Mesenteric fat pad (tissue), 1 donor: ENCODE data around the gene RALGPS1. TPM values are rescaled to one million over a fixed set of nuclear protein-coding genes. Genes with fewer than 3 reads are reported as not detected.

ENCODE experiments used
- DNase-seq: peaks from one replicate; pipeline ENCODE4 v3.0.0-alpha.2; 2020; ENCODE audit warnings: low spot score
- total RNA-seq: library from RNA; stranded (reverse); fragmentation: NEBNext Ultra II Directional; extraction: Animal tissue kit (Norgen Biotek cat#: 25700); gene quantifications from one replicate; pipeline ENCODE4 v1.2.1, GENCODE V29; 2021
- donor health status: DM: yes; HTN: yes; CAD: no.

RALGPS1 gene
- total RNA-seq, 1 donor from 2014 or later: 4.8 TPM

DNA sequence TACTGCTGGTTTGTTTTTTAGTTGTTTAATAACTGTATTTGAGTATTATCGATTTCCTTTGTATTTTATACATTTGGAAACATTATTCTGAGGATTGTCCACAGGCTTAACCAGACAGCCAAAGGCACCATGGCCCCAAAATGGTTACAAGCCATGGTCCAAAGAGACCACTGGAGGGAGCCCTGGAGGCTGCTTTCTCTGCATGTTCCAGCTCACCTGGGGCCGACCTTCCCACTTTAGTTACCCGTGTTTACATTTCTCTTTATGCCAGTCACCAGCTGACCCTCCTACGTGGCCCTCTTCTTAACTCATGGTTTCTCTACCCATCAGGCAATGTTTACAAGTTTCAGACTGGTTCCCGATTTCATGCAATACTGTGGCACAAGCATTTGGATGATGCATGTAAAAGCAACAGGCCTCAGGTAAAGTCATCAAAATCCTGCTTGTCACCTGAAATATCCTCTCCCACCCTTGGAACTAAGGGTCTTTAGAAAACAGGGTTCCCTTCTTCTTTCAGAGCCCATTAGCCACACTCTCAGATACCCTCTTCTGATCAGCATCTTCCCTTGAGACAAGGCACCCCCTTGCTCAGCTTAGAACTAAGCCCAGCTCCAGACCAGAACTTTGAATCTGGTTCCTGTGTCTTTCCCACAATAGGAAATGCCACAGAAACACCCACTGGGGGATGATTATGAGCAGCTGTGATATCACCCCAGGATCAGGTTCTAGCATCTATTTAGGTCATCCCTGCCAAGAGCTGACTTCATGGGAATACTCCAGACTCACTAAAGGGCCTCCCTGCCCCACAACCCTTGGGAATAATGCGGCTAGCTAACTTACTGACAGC is 300.1 kb downstream of the RALGPS1 start:
- DNase-seq: no peak

DNA sequence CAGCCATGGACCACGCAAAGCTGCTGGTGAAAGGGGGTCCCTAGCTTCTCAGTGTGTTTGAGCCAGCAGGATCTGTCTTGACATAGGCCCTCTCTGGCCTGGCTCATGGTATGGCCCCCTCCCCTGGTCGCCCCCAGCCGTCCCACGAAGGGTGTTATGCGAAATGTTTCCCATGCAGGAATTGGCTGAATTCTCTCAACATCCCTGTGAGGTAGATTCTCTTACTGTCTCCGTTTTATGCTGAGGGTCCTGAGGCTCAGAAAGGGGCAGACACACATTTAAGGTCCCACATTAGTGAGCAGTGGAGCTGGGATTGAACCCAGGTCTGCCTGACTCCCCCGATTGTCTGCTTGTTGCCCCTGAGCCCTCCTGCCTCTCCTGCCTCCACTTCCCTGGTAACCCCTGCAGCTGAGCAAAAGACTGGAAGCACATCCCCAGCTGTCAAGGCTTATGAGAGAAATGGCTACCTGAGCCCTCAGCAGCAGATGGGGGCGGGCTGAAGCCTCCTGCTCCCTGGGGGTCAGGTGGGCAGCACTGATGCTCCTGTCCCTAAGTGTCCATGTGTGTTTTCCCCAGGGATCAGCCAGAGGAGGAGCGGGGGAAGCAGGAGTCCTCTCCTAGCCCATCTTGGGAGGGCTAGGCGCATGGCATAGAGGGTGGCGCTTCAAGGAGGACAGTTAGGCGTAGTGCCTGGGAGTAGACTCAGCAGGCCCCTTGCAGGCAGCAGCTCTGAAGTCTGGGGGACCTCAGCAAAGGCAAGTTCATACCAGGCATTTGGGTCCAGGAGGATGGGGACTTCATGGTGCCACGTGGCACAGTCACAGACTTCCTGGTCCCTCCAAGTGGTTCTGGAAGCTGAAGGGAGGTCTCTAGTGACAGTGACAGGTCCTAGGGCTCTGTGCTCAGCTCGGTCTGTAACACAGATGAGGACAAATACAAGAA is 301.0 kb downstream of the RALGPS1 start:
- peak; percentile 77 for DNase-seq

DNA sequence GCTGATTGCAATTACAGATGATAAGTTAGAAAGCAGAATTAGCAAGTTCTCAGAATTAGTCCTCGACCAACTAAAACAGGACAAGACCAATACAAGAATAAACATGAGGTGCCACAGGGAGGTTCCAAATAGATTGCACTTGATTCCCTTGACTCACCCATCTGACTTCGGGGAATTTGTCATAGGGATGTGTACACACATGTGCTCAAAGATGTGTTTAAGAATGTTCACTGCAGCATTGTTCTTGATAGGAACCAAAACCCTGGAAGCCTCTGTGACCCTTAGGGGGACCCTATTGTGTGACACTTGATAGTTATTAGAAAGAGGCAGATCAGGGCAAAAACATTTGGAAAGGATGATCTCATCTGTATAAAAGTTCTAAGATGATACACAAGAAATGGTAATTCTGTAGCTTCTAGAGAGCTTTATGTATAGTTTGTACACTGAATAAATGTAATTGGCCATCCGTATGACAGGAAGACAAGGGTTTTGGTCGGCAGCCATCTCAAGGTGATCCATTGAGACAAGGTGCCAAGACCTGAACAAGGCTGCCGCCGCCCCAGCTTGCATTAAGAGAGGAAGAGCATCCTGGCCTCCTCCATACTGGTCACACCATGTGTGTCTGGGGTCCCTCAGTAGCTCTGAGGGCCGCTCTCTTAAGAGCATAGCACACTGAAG is 301.8 kb downstream of the RALGPS1 start:
- DNase-seq: peak; percentile 69

GRCh38 chr9:127216888-127217217 is 302.3 kb downstream of the RALGPS1 start:
- DNase-seq: peak; percentile 67

DNA sequence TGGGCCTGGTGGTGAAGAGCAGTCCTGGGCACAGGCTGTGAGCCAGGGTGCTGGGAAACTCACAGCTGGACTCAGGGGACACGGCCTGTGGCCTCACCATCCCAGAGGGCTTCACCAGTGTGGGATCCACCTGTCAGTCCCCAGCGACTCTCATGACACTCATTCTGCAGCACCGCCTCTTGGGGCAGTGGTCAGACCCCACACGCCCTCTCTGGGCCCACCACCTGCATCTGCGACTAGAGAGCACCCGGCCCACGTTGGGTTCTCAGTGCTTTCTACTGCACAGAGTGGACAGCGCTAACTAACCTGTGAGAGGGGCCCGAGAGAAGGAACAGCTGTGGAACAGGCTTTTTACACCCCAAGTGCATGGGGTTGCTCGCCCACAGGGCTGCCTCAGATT is 304.2 kb downstream of the RALGPS1 start:
- no peak for DNase-seq

- DNase-seq: no peak
Observed at GRCh38 chr9:127219520-127219919, 304.9 kb downstream of the RALGPS1 start.

DNA sequence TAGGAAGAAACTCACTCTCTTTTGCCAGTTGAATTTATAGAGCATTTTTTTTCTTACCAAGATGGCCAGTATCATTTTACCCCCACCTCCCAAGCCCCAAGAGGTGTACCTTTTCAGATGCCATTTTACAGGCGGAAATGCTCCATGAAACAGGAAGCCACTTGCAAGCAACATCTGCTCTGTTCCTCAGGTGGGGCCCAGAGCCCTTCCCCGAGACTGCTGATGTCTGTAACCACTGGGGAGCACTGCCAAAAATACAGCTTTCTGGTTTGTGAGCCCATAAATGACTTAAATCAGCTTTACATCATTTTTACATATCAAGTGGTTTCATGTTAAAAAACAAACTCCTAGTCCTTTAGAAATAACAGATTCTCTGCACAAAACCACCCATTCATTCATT is 307.1 kb downstream of the RALGPS1 start:
- DNase-seq: no peak

DNA sequence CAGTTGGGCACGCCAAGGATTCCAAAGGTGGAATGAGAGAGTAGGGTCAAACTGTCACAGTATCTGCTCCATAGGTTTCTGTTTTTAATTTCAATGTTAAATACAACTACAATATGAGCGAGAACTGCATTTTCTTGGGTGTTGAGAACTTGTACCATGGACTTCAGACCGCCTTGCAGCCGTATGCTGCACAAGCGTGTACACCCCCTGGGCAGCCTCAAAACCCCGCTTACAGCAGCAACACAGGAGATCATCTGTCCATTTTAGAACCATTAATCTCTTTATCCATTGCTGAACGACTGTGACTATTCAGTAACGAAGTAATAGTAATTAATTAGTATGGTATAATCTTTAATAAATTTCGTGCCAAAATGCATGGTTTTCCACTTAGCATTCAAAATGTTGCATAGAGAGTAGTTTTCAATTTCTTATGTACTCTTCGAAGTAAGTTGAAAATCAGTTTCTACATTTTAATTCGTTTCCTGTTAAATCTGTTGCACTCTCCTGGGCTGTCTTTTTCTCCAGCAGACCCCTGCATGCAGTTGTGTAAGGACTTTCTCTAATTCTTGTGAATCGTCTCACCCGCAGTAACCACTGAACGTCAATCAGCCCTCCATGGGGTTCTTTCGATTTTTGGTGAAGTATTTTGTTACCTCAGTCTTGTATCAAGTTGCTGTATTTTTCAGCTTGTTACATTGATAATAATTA is 308.0 kb downstream of the RALGPS1 start:
- DNase-seq: peak; percentile 22

DNA sequence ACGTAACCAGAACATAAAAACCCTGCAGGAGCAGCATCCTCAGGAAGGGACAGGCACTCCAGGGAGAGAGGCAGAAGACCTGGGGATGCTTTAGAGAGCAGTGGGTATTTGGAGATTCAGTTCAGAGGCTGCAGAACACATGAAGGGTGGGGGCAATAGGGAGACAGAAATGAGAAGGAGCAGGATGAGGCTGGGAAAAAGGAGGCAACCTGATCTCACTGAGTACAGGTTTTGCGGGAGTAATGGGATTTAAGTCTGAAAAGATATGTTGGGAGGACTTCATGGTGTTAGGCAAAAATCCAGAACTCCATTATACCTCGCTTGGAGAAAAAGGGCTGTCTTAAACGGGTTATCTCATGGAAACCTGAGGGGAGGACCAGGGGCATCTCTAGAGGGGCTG is 308.7 kb downstream of the RALGPS1 start:
- peak; percentile 5 for DNase-seq

DNA sequence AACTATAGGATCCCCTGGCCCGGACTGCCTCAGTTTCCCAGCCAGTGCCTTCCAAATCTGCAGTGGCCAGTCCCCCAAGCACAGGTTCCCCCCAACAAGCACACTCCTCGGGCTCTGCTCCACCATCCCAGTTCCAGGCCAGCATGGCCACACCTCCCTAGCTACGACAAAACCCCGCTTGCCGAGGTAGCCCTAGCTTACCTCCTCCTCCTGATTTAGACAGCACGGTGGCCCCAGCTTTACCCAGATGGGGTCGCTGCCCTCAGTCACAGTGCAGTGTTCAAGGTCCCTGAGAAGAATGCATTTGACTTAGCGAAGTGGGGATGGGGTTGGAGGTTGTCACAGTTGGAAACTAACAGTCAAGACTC is 309.2 kb downstream of the RALGPS1 start:
- DNase-seq: peak; percentile 86

GRCh38 chr9:127224178-127224882 is 309.7 kb downstream of the RALGPS1 start:
- peak; percentile 97 for DNase-seq

DNA sequence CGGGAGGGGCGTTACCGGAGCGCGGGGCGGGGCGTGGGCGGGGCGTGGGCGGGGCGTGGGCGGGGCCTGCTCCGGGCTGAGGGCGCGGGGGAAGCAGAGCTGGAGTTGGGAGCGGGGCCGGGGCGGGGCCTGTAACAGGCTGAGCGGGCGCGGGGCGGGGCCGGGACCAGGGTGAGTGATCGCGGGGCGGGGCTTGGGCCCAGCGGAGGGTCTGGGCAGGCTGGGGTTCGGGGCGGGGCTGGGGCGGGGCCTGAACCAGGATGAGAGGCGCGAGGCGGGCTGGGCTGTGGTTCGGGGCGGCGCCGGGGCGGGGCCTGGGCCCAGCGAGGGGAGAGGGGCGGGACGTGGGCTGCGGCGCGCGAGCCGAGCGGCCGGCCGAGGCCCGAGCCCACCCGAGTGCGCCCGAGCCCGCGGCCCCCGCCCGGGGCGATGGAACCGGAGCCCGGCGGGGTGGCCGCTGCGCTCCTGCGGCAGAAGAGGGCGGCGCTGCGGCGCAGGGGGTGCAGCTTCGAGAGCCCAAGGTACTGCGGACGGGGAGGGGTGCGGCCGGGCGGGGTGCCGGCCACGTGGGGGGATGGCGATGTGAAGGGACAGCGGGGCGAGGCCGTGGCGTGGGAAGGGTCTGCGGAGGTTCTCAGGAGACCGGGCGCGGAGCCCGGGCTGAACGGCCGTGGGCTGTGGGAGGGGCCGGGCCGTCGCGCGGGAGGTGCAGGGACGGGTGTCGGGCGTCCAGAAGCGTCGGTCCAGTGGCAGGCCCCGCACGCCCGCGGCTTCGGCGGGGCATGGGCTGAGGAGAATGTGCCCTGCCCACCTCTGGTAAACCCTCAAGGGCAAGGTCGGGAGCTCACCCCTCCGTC is 310.5 kb downstream of the RALGPS1 start:
- DNase-seq: peak; percentile 99

DNA sequence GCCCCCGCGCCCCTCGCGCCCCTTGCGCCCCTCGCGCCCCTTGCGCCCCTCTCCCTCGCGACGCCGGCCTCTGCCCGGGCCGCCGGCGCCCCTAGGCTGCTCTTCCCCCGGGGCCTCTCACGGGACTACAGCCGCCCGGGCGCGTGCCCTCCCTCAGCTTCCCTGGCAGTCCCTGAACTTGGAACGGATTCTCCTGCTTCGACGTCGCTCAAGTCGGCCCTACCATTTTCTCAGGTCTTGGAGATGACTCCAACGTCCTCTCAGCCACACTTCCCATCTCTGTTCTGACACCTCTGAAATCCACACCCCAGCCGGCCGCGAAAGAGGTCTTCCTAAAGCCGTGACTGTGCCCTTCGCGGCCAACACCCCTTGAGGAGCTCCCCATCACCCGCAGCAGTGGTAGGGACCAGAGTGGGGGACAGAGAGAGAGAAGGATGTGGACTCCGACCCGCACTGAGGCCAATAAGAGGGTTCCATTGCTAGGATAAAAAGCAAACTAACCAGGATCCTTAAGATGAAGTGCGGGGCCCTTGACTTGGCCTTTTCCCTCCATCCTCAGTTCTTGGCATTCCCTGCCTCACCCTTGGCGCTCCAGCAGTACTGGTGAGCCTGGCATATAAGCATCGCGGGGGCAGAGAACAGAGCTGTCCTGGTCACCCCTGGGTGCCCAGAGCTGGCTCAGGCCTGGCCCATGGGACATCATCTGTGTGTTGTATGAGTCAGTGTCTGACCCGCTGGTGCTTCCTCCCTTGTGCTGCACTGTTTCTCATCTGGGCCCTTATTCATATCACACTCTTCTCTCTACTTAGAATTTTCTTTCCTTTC is 311.4 kb downstream of the RALGPS1 start:
- peak; percentile 88 for DNase-seq

DNA sequence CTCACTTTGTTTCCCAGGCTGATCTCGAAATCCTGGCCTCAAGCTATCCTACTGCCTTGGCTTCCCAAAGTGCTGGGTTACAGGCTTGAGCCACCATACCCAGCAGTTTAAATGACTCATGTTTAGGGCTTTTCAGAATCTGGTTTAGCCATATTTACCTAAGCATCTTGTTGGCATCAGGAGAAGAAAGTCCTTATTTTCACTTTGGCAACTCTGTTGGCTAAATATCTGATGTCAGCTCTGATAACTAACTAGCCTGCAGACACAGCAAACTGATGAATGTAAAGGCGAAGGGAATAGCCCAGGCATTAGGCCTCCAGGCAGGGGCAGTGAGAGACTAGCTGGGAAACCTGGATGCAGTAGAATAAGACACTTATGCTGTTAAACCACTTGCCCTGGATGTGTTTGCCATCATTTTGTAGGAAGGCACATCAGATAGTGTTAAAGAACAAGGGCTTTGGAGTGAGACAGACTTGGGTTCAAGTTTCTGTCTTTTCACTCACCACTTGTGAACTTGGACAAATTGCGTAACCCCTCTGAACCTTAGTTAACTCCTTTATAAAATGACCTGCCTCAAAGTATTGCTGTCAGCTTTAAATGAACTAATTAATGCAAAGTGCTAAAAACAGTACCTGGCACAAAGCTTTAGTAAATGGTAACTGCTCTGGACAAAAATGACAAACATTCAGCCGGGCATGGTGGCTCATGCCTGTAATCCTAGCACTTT is 315.3 kb downstream of the RALGPS1 start:
- no peak for DNase-seq

- no peak for DNase-seq
Observed at GRCh38 chr9:127231666-127232065, 317.1 kb downstream of the RALGPS1 start.

- no peak for DNase-seq
Observed at GRCh38 chr9:127232833-127233549, 318.4 kb downstream of the RALGPS1 start.

GRCh38 chr9:127233550-127233949 is 319.0 kb downstream of the RALGPS1 start:
- DNase-seq: no peak
